Loucy (cell line): ENCODE measurements around the gene TRAPPC4.

Experiments
- H2AFZ ChIP-seq: fragments of 200-600 bp; sonication (generic); 2 replicates; pipeline ENCODE4 v1.6.0; 2016; ENCODE audit warnings: antibody characterized with exemption, mild to moderate bottlenecking, low read length, moderate library complexity
- H3F3A ChIP-seq: fragments of 200-600 bp; 2 replicates; pipeline ENCODE4 v1.6.0; 2016; ENCODE audit warnings: antibody characterized with exemption, low read depth, mild to moderate bottlenecking
- H3K27me3 ChIP-seq: fragments of 200-600 bp; sonication (generic); 2 replicates; pipeline ENCODE4 v1.6.1; 2014; ENCODE audit warnings: low read length, mild to moderate bottlenecking; ENCODE audit not compliant: insufficient read depth, poor library complexity, severe bottlenecking
- H3K36me3 ChIP-seq: fragments of 200-600 bp; sonication (generic); 2 replicates; pipeline ENCODE4 v1.6.1; 2016; ENCODE audit warnings: low read length; ENCODE audit not compliant: insufficient read depth
- H3K4me1 ChIP-seq: fragments of 200-600 bp; sonication (generic); 2 replicates; pipeline ENCODE4 v1.5.1; 2014; ENCODE audit warnings: low read length, mild to moderate bottlenecking; ENCODE audit not compliant: insufficient read depth, poor library complexity, severe bottlenecking
- H3K4me2 ChIP-seq: fragments of 200-600 bp; sonication (generic); 2 replicates; pipeline ENCODE4 v1.6.0; 2014; ENCODE audit warnings: antibody characterized with exemption, low read length, low read depth, mild to moderate bottlenecking; ENCODE audit not compliant: poor library complexity, severe bottlenecking
- H3K4me3 ChIP-seq: fragments of 200-600 bp; sonication (generic); 2 replicates; pipeline ENCODE4 v1.5.1; 2014; ENCODE audit warnings: low read length, mild to moderate bottlenecking, mixed read lengths; ENCODE audit not compliant: poor library complexity, severe bottlenecking
- H3K79me2 ChIP-seq: fragments of 200-600 bp; sonication (generic); 2 replicates; pipeline ENCODE4 v1.6.1; 2014; ENCODE audit warnings: low read length; ENCODE audit not compliant: insufficient read depth
- H3K9ac ChIP-seq: fragments of 200-600 bp; sonication (generic); 2 replicates; pipeline ENCODE4 v1.6.0; 2014; ENCODE audit warnings: mild to moderate bottlenecking, low read depth, low read length, moderate library complexity; ENCODE audit not compliant: poor library complexity, severe bottlenecking
- H3K9me2 ChIP-seq: fragments of 200-600 bp; sonication (generic); replicated peaks from 2 replicates; pipeline ENCODE4 v1.6.1; 2016; ENCODE audit warnings: low read depth, low read length, mixed read lengths
- H3K9me3 ChIP-seq: fragments of 200-600 bp; sonication (generic); 2 replicates; pipeline ENCODE4 v1.6.1; 2014; ENCODE audit warnings: mild to moderate bottlenecking, antibody characterized with exemption, low read length, low read depth; ENCODE audit not compliant: insufficient read depth
- H4K20me1 ChIP-seq: fragments of 200-600 bp; sonication (generic); 2 replicates; pipeline ENCODE4 v1.6.0; 2014; ENCODE audit warnings: antibody characterized with exemption, low read length, mild to moderate bottlenecking; ENCODE audit not compliant: insufficient read depth, poor library complexity, severe bottlenecking
- CTCF ChIP-seq: fragments of 200-600 bp; sonication (generic); conservative IDR thresholded peaks from 2 replicates; pipeline ENCODE4 v1.5.1; 2014; ENCODE audit warnings: mild to moderate bottlenecking, antibody characterized with exemption, low read length
- EZH2phosphoT487 ChIP-seq: fragments of 200-600 bp; IDR thresholded peaks from 2 replicates; pipeline ENCODE4 v1.6.1; 2018; ENCODE audit warnings: antibody characterized with exemption, mild to moderate bottlenecking, moderate library complexity, borderline replicate concordance

The TRAPPC4 gene

GRCh38 chr11:118997627-118998387 is 20.8 kb upstream of the TRAPPC4 start, which contains the start of gene CENATAC:
CENATAC (plus strand) TSS chr11:118998138; CDS start chr11:118998198, 60 bp downstream.
- H3K79me2 ChIP-seq: peaks cover 57% of the 10 kb centered on the region
- H2AFZ ChIP-seq: peak within 1 kb of the TSS; percentile 80
- H3K4me3 ChIP-seq: peak within 1 kb of the TSS; percentile 86

DNA sequence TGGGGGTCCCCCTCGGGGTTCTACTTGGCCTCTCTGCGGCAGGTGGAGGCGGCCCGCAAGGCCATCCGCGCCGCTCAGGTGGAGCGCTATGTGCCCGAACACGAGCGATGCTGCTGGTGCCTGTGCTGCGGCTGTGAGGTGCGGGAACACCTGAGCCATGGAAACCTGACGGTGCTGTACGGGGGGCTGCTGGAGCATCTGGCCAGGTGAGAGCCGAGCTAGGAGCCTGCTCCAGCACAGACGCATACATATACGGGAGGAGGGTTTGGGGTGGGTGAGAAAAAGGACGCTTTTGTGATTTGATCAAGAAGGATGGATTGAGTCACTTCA is 20.2 kb upstream of the TRAPPC4 start:
- Histone ChIP-seq H3K4me3 (peak overlapping the region; percentile 86), H3K9me3 (no peaks in the 10 kb centered on the region), H3K4me1 (peaks cover 28% of the 10 kb centered on the region), H3K27me3 (no peaks in the 10 kb centered on the region), H3K4me2 (peak overlapping the region; percentile 86), H4K20me1 (peaks cover 10% of the 10 kb centered on the region), H3K36me3 (peaks cover 3% of the 10 kb centered on the region; the same call in 1 of the 2 replicates), H3K79me2 (peaks cover 57% of the 10 kb centered on the region), H3F3A (no peaks in the 10 kb centered on the region), H2AFZ (peak overlapping the region; percentile 80), H3K9ac (peak overlapping the region; percentile 95), H3K9me2 (no peaks in the 10 kb centered on the region)
- TF ChIP-seq CTCF (no peak), EZH2phosphoT487 (no peak)

More at GRCh38 chr11:118997627-118998387, 20.8 kb upstream of the TRAPPC4 start, which contains the start of gene CENATAC:
- Histone ChIP-seq H3K9me2 (no peaks in the 10 kb centered on the region), H3K4me1 (peaks cover 28% of the 10 kb centered on the region), H3K27me3 (no peaks in the 10 kb centered on the region), H3K4me2 (peak within 1 kb of the TSS; percentile 86), H3F3A (no peaks in the 10 kb centered on the region), H3K36me3 (no peaks in the 10 kb centered on the region), H3K9ac (peak within 1 kb of the TSS; percentile 95), H3K9me3 (no peaks in the 10 kb centered on the region), H4K20me1 (peaks cover 10% of the 10 kb centered on the region)
- TF ChIP-seq CTCF (no peak; the same call in 1 of the 2 replicates), EZH2phosphoT487 (no peak)

DNA sequence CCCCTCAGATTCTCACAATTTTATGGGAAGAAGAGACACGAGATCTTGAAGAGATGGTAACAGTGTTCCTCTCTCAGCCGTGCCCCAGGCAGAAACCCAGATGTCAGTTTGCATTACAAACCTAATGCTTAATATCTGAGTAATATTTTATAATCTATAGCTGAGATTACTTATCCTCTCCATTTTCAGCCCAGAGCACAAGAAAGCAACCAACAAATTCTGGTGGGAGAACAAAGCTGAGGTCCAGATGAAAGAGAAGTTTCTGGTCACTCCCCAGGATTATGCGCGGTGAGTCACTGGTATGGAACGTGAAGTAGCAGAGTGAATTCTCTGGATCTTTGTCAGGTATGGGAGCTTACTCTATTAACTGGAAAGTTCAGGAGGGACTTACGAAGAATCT is 19.7 kb upstream of the TRAPPC4 start:
- peaks cover 3% of the 10 kb centered on the region; the same call in 1 of the 2 replicates for H3K36me3 ChIP-seq
- peak overlapping the region; percentile 95 for H3K9ac ChIP-seq
- no peak overlapping the region for H2AFZ ChIP-seq
- peak overlapping the region; percentile 86 for H3K4me3 ChIP-seq
- H3K27me3 ChIP-seq: no peaks in the 10 kb centered on the region
- H3K9me2 ChIP-seq: no peaks in the 10 kb centered on the region
- no peak for TF ChIP-seq EZH2phosphoT487
- no peak for TF ChIP-seq CTCF
- peaks cover 28% of the 10 kb centered on the region for H3K4me1 ChIP-seq
- peaks cover 57% of the 10 kb centered on the region for H3K79me2 ChIP-seq
- H3K9me3 ChIP-seq: no peaks in the 10 kb centered on the region
- peaks cover 10% of the 10 kb centered on the region for H4K20me1 ChIP-seq
- no peaks in the 10 kb centered on the region for H3F3A ChIP-seq
- H3K4me2 ChIP-seq: peak overlapping the region; percentile 86
